HCT116 (cell line): Measurements from ENCODE around the gene PLEK. TPM values are rescaled to one million over a fixed set of nuclear protein-coding genes. Genes with fewer than 3 reads are reported as not detected.

Experiments
- ATAC-seq: fragments of 200-7000 bp; cut with Tn5 transposase; 2 replicates; pipeline ENCODE4 v1.9.1; 2020; ENCODE audit warnings: mild to moderate bottlenecking, moderate library complexity
- BruUV-seq: library from RNA; stranded (reverse); fragments of 400-500 nt; replicated peaks from 2 replicates; lab custom pipeline; 2021; lab: Mats Ljungman, UMichigan
- CTCF ChIA-PET: fragments of 300-600 bp; sonication (Branson Sonifier 250); formaldehyde crosslinking; loops from one replicate; lab custom pipeline; 2021; ENCODE audit warnings: antibody characterized with exemption; lab: Charles Lee
- POLR2A ChIA-PET: fragments of 300-600, 350-600 bp; sonication (Branson Sonifier 250); formaldehyde crosslinking; loops from one replicate; lab custom pipeline; 2021; ENCODE audit warnings: antibody characterized with exemption; lab: Charles Lee
- RAD21 ChIA-PET, 2 experiments: fragments of 300-600 bp; sonication (Branson Sonifier 250); formaldehyde crosslinking; loops; one replicate each; lab custom pipeline; 2023; ENCODE audit warnings: low total read pairs in 2 of 2; ENCODE audit not compliant: uncharacterized antibody in 2 of 2, unreplicated experiment in 2 of 2, low non-redundant PET in 1 of 2; lab: Charles Lee
- DNase-seq: peaks from one replicate; pipeline ENCODE4 v3.0.0-alpha.2; 2010; ENCODE audit warnings: low read depth, low spot score
- H2AFZ ChIP-seq: fragments of 200-600 bp; shearing (Covaris generic), sonication (generic); 2 replicates; pipeline ENCODE4 v1.6.1; 2017; ENCODE audit warnings: low read depth, mixed run types, mixed read lengths, antibody characterized with exemption, low read length; ENCODE audit not compliant: poor library complexity, severe bottlenecking
- H3K27ac ChIP-seq: 2 replicates; pipeline ENCODE4 v1.5.1; 2012; ENCODE audit warnings: low read depth, low read length
- H3K27me3 ChIP-seq: fragments of 200-600 bp; sonication (generic); 2 replicates; pipeline ENCODE4 v1.6.1; 2016; ENCODE audit warnings: mixed run types, low read length, mixed read lengths; ENCODE audit not compliant: insufficient read depth
- H3K36me3 ChIP-seq, 2 experiments: fragments of 200-500 bp in 1 of 2; fragments of 200-600 bp in 1 of 2; sonication (Bioruptor generic) in 1 of 2; sonication (generic) in 1 of 2; 2 replicates each; pipeline versions ENCODE4 v1.5.1 to v1.6.1; 2014 to 2016; ENCODE audit warnings: low read length in 2 of 2, inconsistent platforms in 1 of 2, mixed read lengths in 1 of 2, mixed run types in 1 of 2; ENCODE audit not compliant: insufficient read depth in 2 of 2, control insufficient read depth in 1 of 2
- H3K4me1 ChIP-seq, 2 experiments: fragments of 200-600 bp in 1 of 2; sonication (generic) in 1 of 2; 2 replicates each; pipeline versions ENCODE4 v1.5.1 to v1.6.1; 2012 to 2017; ENCODE audit warnings: low read length in 2 of 2, inconsistent platforms in 1 of 2, mild to moderate bottlenecking in 1 of 2, mixed read lengths in 1 of 2, mixed run types in 1 of 2, moderate library complexity in 1 of 2; ENCODE audit not compliant: insufficient read depth in 2 of 2, control insufficient read depth in 1 of 2
- H3K4me2 ChIP-seq: fragments of 200-600 bp; sonication (generic); 2 replicates; pipeline ENCODE4 v1.6.1; 2017; ENCODE audit warnings: mixed run types, low read length, mixed read lengths
- H3K4me3 ChIP-seq, 2 experiments: fragments of 200-600 bp in 1 of 2; sonication (generic) in 1 of 2; replicated peaks in 1 of 2; 2 replicates each; pipeline ENCODE4 v1.5.1; 2011 to 2016; ENCODE audit warnings: low read length in 2 of 2, control low read depth in 1 of 2, low read depth in 1 of 2, mild to moderate bottlenecking in 1 of 2, mixed read lengths in 1 of 2, mixed run types in 1 of 2
- H3K79me2 ChIP-seq: fragments of 200-600 bp; sonication (generic); 2 replicates; pipeline ENCODE4 v1.6.1; 2017; ENCODE audit warnings: mild to moderate bottlenecking, mixed run types, low read length, moderate library complexity, mixed read lengths; ENCODE audit not compliant: insufficient read depth
- H3K9ac ChIP-seq: fragments of 200-600 bp; sonication (generic); 2 replicates; pipeline ENCODE4 v1.6.1; 2016; ENCODE audit warnings: low read length, mixed read lengths
- H3K9me2 ChIP-seq: fragments of 200-600 bp; sonication (generic), shearing (Covaris generic); 2 replicates; pipeline ENCODE4 v1.6.1; 2017; ENCODE audit warnings: mixed run types, mild to moderate bottlenecking, moderate library complexity; ENCODE audit not compliant: insufficient read depth
- H3K9me3 ChIP-seq, 2 experiments: fragments of 200-500 bp in 1 of 2; fragments of 200-600 bp in 1 of 2; sonication (Bioruptor generic) in 1 of 2; sonication (generic) in 1 of 2; 2 replicates each; pipeline ENCODE4 v1.6.1; 2014 to 2017; ENCODE audit warnings: low read length in 2 of 2, mixed read lengths in 2 of 2, inconsistent platforms in 1 of 2, low read depth in 1 of 2, mild to moderate bottlenecking in 1 of 2, mixed run types in 1 of 2, moderate library complexity in 1 of 2; ENCODE audit not compliant: control insufficient read depth in 1 of 2, insufficient read depth in 1 of 2
- H4K20me1 ChIP-seq: fragments of 200-600 bp; sonication (generic), shearing (Covaris generic); 2 replicates; pipeline ENCODE4 v1.6.1; 2017; ENCODE audit warnings: mixed run types, mild to moderate bottlenecking, moderate library complexity; ENCODE audit not compliant: insufficient read depth
- CEBPB ChIP-seq: IDR thresholded peaks from 2 replicates; pipeline ENCODE4 v1.6.1; 2012; ENCODE audit warnings: low read depth
- CTCF ChIP-seq, 3 experiments: fragments of 200-600 bp in 1 of 3; sonication (generic) in 1 of 3; IDR thresholded peaks in 2 of 3; conservative IDR thresholded peaks in 1 of 3; 2 replicates each; pipeline ENCODE4 v1.5.1; 2012 to 2017; ENCODE audit warnings: low read depth in 2 of 3, low read length in 2 of 3, antibody characterized with exemption in 1 of 3, borderline replicate concordance in 1 of 3, control low read depth in 1 of 3, mild to moderate bottlenecking in 1 of 3, mixed read lengths in 1 of 3, mixed run types in 1 of 3, moderate library complexity in 1 of 3; ENCODE audit not compliant: insufficient read depth in 1 of 3
- EZH2 ChIP-seq: fragments of 200-600 bp; sonication (generic); IDR thresholded peaks from 2 replicates; pipeline ENCODE4 v1.6.1; 2017; ENCODE audit warnings: antibody characterized with exemption, mixed run types
- EZH2phosphoT487 ChIP-seq: fragments of 200-600 bp; IDR thresholded peaks from 2 replicates; pipeline ENCODE4 v1.6.1; 2018; ENCODE audit warnings: antibody characterized with exemption, borderline replicate concordance
- FOSL1 ChIP-seq: IDR thresholded peaks from 2 replicates; pipeline ENCODE4 v1.6.1; 2012; ENCODE audit warnings: low read depth
- JUND ChIP-seq: IDR thresholded peaks from 2 replicates; pipeline ENCODE4 v1.6.1; 2012
- POLR2A ChIP-seq: IDR thresholded peaks from 2 replicates; pipeline ENCODE4 v1.7.0; 2011; ENCODE audit warnings: borderline replicate concordance; ENCODE audit not compliant: insufficient read depth, insufficient read length; ENCODE audit errors: extremely low read depth
- RAD21 ChIP-seq: IDR thresholded peaks from 2 replicates; pipeline ENCODE4 v1.6.1; 2012; ENCODE audit warnings: low read depth, mild to moderate bottlenecking
- SRF ChIP-seq: IDR thresholded peaks from 2 replicates; pipeline ENCODE4 v1.6.1; 2012; ENCODE audit warnings: low read depth
- TCF7L2 ChIP-seq: IDR thresholded peaks from 2 replicates; pipeline ENCODE4 v1.7.0; 2011; ENCODE audit warnings: borderline replicate concordance, inconsistent platforms; ENCODE audit not compliant: insufficient read depth, insufficient read length; ENCODE audit errors: extremely low read depth
- YY1 ChIP-seq: IDR thresholded peaks from 2 replicates; pipeline ENCODE4 v1.6.1; 2011; ENCODE audit warnings: low read length, low read depth, moderate library complexity, mild to moderate bottlenecking; ENCODE audit not compliant: insufficient replicate concordance; ENCODE audit errors: extremely low read depth
- intact Hi-C: fragments of 100-400 bp; cut with micrococcal nuclease; formaldehyde crosslinking; loops from 2 replicates; pipeline ENCODE4 v1.10.0; 2022
- total RNA-seq: library from RNA; stranded (reverse); gene quantifications from one replicate; pipeline ENCODE4 v1.2.1, GENCODE V29; 2021; ENCODE audit not compliant: unreplicated experiment

PLEK gene
- total RNA-seq, 1 experiment from 2014 or later: 0.22 TPM

DNA sequence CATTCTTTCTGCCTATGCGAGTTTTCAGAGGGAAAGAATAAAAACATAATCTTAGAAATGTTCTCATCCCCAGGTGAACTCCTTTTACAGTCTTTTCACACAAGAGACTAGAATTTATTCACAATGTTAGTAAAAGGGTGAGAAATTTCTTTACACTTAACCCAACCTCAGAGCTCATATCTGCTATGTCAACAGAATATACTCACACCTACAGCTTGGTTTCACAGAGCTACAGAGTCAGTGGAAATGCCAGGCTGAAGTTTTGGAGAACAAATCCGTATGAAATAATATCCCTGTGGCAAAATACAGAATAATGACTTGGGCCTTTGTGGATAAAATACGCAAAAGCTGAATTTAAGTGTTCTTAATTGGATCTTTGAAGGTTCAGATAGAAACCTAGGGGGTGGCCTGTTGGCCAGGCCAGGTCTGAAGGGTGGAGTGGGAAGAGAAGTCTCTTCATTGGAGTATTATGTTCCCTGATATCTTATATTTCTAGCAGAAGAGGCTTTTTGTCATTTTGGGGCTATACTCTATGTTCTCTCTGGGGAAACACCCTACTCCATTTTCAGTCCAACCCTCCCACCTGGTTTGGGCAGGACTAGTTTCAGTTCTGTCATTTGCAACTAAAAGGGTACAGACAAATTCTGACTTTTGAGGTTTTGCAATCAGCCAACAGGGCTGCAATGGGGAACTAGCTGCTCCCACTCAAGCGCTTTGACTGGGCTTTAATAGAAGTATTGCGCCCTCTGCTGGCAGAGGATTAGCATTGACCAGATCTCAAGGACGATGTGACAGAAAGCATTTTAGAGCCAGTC is 76.3 kb downstream of the PLEK start:
- BruUV-seq: no TSS peak
- peak overlapping the region; percentile 66 for H2AFZ ChIP-seq
- no peaks in the 10 kb centered on the region for H3K36me3 ChIP-seq
- H3K4me2 ChIP-seq: peak overlapping the region; percentile 14; the same call in 1 of the 2 replicates
- ATAC-seq: peak; percentile 98
- H3K9me2 ChIP-seq: no peaks in the 10 kb centered on the region
- intact Hi-C loops: loop anchor here (1.0 to 10.0 kb wide), 3 partner anchors 79 to 319 kb away; no protein-coding TSS in a partner anchor
- no peaks in the 10 kb centered on the region for H3K79me2 ChIP-seq
- POLR2A ChIA-PET: no interaction called here
- RAD21 ChIA-PET: interaction anchor here (0.6 to 1.3 kb wide), 6 partner anchors 15 to 385 kb away, joined by 3 to 4 read pairs (median 3); no protein-coding TSS in a partner anchor
- H3K27ac ChIP-seq: no peak overlapping the region
- H3K9me3 ChIP-seq: no peaks in the 10 kb centered on the region
- CTCF ChIA-PET: interaction anchor here (0.5 to 2.3 kb wide), 26 partner anchors 9 to 943 kb away, joined by 3 to 30 read pairs (median 4); partner anchors contain the start of genes APLF and FBXO48
- no peak overlapping the region for H3K4me3 ChIP-seq
- H4K20me1 ChIP-seq: no peaks in the 10 kb centered on the region
- peaks cover 0 to 4% of the 10 kb centered on the region in 2 experiments; a peak in 1 of 4 replicates for H3K4me1 ChIP-seq
- TF ChIP-seq SRF: no peak
- TF ChIP-seq CTCF (IDR thresholded peaks at IDR 0.05 in 2 of 3, conservative IDR thresholded peaks at IDR 0.05 in 1 of 3; ENCODE audit: borderline replicate concordance in 1 of 3, insufficient read depth in 1 of 3, low read depth in 2 of 3, low read length in 2 of 3): peak; percentile 82 to 95 (median 84)
- TF ChIP-seq TCF7L2: no peak
- no peak for TF ChIP-seq POLR2A
- TF ChIP-seq FOSL1: no peak
- no peak for TF ChIP-seq EZH2
- TF ChIP-seq RAD21: peak; percentile 83
- peak; percentile 33 for TF ChIP-seq YY1
- TF ChIP-seq EZH2phosphoT487: no peak
- peak; percentile 63; the same call in 1 of the 2 replicates for TF ChIP-seq CEBPB
- no peak for TF ChIP-seq JUND
- peak; percentile 82 for DNase-seq
- H3K9ac ChIP-seq: no peak overlapping the region
- H3K27me3 ChIP-seq: no peaks in the 10 kb centered on the region
